ENCODE results near the gene ELAVL1.

- TF ChIP-seq SUZ12 (IDR thresholded peaks at IDR 0.05; ENCODE audit: extremely low read depth, insufficient read depth, insufficient read length) (no peak), ZNF274 (IDR thresholded peaks at IDR 0.05; ENCODE audit: low read depth, low read length) (no peak)
Measured at GRCh38 chr19:7995810-7996158, 9.7 kb downstream of the ELAVL1 start.

Measured in NT2/D1 (cell line).